ENCODE results near the gene CCT8. TPM values are rescaled to one million over a fixed set of nuclear protein-coding genes. Genes with fewer than 3 reads are reported as not detected.
A peak's percentile ranks its signal among the peaks of the same experiment; 100 is the strongest.

Gene CCT8, protein sequence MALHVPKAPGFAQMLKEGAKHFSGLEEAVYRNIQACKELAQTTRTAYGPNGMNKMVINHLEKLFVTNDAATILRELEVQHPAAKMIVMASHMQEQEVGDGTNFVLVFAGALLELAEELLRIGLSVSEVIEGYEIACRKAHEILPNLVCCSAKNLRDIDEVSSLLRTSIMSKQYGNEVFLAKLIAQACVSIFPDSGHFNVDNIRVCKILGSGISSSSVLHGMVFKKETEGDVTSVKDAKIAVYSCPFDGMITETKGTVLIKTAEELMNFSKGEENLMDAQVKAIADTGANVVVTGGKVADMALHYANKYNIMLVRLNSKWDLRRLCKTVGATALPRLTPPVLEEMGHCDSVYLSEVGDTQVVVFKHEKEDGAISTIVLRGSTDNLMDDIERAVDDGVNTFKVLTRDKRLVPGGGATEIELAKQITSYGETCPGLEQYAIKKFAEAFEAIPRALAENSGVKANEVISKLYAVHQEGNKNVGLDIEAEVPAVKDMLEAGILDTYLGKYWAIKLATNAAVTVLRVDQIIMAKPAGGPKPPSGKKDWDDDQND
- 100 to 1,000 TPM; 101 to 105 TPM for total RNA-seq

DNA sequence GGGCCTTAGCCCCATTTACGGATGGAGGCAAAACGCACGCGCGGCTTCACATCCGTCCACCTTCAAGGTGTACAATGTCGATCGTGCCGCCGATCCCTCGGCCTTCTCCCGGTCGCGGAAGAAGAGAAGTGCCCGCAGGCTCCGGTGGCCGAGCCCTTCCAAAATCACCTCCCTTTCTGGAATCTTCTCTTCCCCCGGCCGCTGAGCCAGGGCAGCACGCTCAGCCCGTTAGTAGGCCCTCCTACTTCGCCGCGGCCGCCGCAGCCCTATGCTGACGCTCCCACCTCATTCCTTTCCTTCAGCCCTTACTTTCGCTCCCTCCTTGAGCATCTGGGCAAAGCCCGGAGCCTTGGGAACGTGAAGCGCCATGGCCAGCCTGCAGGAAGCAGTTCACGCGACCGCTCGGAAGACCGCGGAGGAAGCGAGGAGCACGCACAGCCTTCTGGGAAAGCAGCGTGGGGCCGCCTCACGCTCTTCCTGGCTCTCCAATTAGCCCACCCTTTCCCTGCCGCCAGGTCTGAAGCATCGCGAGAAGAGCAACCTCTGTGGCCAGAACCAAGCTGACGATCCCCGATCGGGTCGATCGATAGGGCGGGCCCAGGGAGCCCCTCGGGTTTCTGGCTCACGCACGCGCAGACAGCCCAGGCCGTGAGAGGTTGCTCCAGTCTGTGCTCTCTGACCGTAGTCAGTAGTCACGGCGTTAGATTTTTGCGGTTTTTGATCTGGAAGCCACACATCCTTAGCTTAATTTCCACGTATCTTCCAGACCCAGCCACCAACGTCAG is at the start of gene CCT8:
Gene CCT8, minus strand, starts transcription at position 427 of the 785 bp plus-strand sequence. Its CDS starts 58 bp downstream, at position 369.
- Histone ChIP-seq H3K27ac (peak within 1 kb of the TSS; percentile 90 to 91), H3K9me3 (no peaks in the 10 kb centered on the region), H3K36me3 (no peaks in the 10 kb centered on the region), H3K27me3 (replicated peaks; ENCODE audit: insufficient read depth) (no peaks in the 10 kb centered on the region), H3K4me1 (replicated peaks) (peaks cover 14% of the 10 kb centered on the region), H3K4me3 (peak within 1 kb of the TSS; percentile 89 to 91)
- intact Hi-C loops (cut with DNase I), result no loop called here
- WGBS, result under 1% methylated on average over 62 of the region's 62 CpGs
- peak; percentile 99 for TF ChIP-seq POLR2AphosphoS5 (IDR thresholded peaks at IDR 0.05)
- TF ChIP-seq, protein P1, sequence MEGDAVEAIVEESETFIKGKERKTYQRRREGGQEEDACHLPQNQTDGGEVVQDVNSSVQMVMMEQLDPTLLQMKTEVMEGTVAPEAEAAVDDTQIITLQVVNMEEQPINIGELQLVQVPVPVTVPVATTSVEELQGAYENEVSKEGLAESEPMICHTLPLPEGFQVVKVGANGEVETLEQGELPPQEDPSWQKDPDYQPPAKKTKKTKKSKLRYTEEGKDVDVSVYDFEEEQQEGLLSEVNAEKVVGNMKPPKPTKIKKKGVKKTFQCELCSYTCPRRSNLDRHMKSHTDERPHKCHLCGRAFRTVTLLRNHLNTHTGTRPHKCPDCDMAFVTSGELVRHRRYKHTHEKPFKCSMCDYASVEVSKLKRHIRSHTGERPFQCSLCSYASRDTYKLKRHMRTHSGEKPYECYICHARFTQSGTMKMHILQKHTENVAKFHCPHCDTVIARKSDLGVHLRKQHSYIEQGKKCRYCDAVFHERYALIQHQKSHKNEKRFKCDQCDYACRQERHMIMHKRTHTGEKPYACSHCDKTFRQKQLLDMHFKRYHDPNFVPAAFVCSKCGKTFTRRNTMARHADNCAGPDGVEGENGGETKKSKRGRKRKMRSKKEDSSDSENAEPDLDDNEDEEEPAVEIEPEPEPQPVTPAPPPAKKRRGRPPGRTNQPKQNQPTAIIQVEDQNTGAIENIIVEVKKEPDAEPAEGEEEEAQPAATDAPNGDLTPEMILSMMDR (IDR thresholded peaks at IDR 0.05), result peak in 2 of 4 experiments; percentile 14 to 33
- TF ChIP-seq POLR2A (IDR thresholded peaks at IDR 0.05), result peak; percentile 65
- peak; percentile 99 for DNase-seq (ENCODE audit: low spot score)

- no peaks in the 10 kb centered on the region for H3K27me3 ChIP-seq (replicated peaks; ENCODE audit: insufficient read depth)
- TF ChIP-seq, protein P1 (IDR thresholded peaks at IDR 0.05), result no peak
- TF ChIP-seq POLR2A (IDR thresholded peaks at IDR 0.05) (no peak), POLR2AphosphoS5 (IDR thresholded peaks at IDR 0.05) (no peak)
- no peaks in the 10 kb centered on the region for H3K4me1 ChIP-seq (replicated peaks)
- no peaks in the 10 kb centered on the region for H3K9me3 ChIP-seq
- intact Hi-C loops (cut with DNase I), result no loop called here
- H3K4me3 ChIP-seq, result no peak overlapping the region
- WGBS, result 96% methylated on average over 1 of the region's 1 CpG
- DNase-seq (ENCODE audit: low spot score), result no peak
- H3K36me3 ChIP-seq, result no peaks in the 10 kb centered on the region
- H3K27ac ChIP-seq, result no peak overlapping the region
Measured at GRCh38 chr21:29121759-29122158, 48.3 kb upstream of the CCT8 start.

- H3K36me3 ChIP-seq, result no peaks in the 10 kb centered on the region
- intact Hi-C loops (cut with DNase I), result no loop called here
- no peaks in the 10 kb centered on the region for H3K27me3 ChIP-seq (replicated peaks; ENCODE audit: insufficient read depth)
- WGBS, result 77% methylated on average over 3 of the region's 3 CpGs
- no peaks in the 10 kb centered on the region for H3K4me1 ChIP-seq (replicated peaks)
- H3K27ac ChIP-seq, result no peak overlapping the region
- no peaks in the 10 kb centered on the region for H3K9me3 ChIP-seq
- no peak overlapping the region for H3K4me3 ChIP-seq
- TF ChIP-seq, protein P1 (IDR thresholded peaks at IDR 0.05), result no peak
- TF ChIP-seq POLR2A (IDR thresholded peaks at IDR 0.05), result no peak
- no peak for TF ChIP-seq POLR2AphosphoS5 (IDR thresholded peaks at IDR 0.05)
- DNase-seq (ENCODE audit: low spot score), result no peak
Measured at GRCh38 chr21:29117372-29117955, 44.0 kb upstream of the CCT8 start.

DNA sequence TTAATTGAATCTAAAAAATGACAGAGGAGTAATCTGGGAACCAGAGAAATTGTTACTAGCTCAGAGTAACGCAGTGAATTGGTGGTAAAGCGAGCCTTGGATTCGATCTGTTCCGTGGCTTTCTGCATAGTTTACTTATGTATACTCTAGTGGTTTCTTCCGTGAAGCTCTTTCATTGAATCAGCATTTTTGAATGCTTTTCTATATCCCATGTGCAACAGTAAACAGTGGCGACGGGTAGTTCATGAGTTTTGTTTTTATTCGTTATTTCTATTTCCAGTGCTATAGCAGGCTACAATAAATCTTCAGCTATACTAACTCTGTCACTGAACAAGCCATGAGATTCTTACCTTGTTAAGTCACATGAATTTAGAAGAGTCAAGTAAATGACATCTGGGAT is 42.5 kb upstream of the CCT8 start:
- Histone ChIP-seq H3K27me3 (replicated peaks; ENCODE audit: insufficient read depth) (no peaks in the 10 kb centered on the region), H3K4me3 (no peak overlapping the region), H3K4me1 (replicated peaks) (no peaks in the 10 kb centered on the region), H3K36me3 (no peaks in the 10 kb centered on the region), H3K27ac (no peak overlapping the region), H3K9me3 (no peaks in the 10 kb centered on the region)
- intact Hi-C loops (cut with DNase I), result no loop called here
- TF ChIP-seq POLR2AphosphoS5 (IDR thresholded peaks at IDR 0.05) (no peak), POLR2A (IDR thresholded peaks at IDR 0.05) (no peak)
- TF ChIP-seq, protein P1 (IDR thresholded peaks at IDR 0.05), result no peak
- no peak for DNase-seq (ENCODE audit: low spot score)
- 91% methylated on average over 8 of the region's 8 CpGs for WGBS

Data from prostate gland (tissue), 2 donors.